GM12878 (cell line): Measurements from ENCODE around the gene ASAH2B. TPM values are rescaled to one million over a fixed set of nuclear protein-coding genes. Genes with fewer than 3 reads are reported as not detected.
A peak's percentile ranks its signal among the peaks of the same experiment; 100 is the strongest.

ENCODE experiments used
- BCL11A ChIP-seq: IDR thresholded peaks from 2 replicates; pipeline ENCODE4 v1.6.1; 2011; ENCODE audit warnings: low read depth, low read length
- BMI1 ChIP-seq: fragments of 450-650 bp; IDR thresholded peaks from 2 replicates; pipeline ENCODE4 v1.6.1; 2016; ENCODE audit warnings: mild to moderate bottlenecking, moderate library complexity, borderline replicate concordance
- EGR1 ChIP-seq, 2 experiments: IDR thresholded peaks; 1 replicate in 1 of 2; 2 replicates in 1 of 2; pipeline ENCODE4 v1.6.1; 2011 to 2012; ENCODE audit warnings: low read depth in 2 of 2, low read length in 2 of 2, borderline replicate concordance in 1 of 2, mild to moderate bottlenecking in 1 of 2, moderate library complexity in 1 of 2
- EP300 ChIP-seq, 2 experiments: fragments of 150-350 bp in 1 of 2; IDR thresholded peaks; 2 replicates each; pipeline ENCODE4 v1.6.1; 2011 to 2012; ENCODE audit warnings: low read depth in 2 of 2, low read length in 2 of 2, borderline replicate concordance in 1 of 2, improper control_type of control experiment in 1 of 2, inconsistent platforms in 1 of 2; ENCODE audit not compliant: control insufficient read depth in 1 of 2
- FOXK2 ChIP-seq: fragments of 450-650 bp; IDR thresholded peaks from 2 replicates; pipeline ENCODE4 v1.6.1; 2017; ENCODE audit warnings: mild to moderate bottlenecking, moderate library complexity
- HCFC1 ChIP-seq: fragments of 150-350 bp; IDR thresholded peaks from 2 replicates; pipeline ENCODE4 v1.6.1; 2014; ENCODE audit warnings: low read length
- HDGF ChIP-seq: fragments of 450-650 bp; IDR thresholded peaks from 2 replicates; pipeline ENCODE4 v1.6.1; 2016; ENCODE audit warnings: antibody characterized with exemption
- IRF4 ChIP-seq: IDR thresholded peaks from 2 replicates; pipeline ENCODE4 v1.6.1; 2011; ENCODE audit warnings: low read depth, low read length
- JUND ChIP-seq: IDR thresholded peaks from 2 replicates; pipeline ENCODE4 v1.6.1; 2012; ENCODE audit warnings: low read depth, mild to moderate bottlenecking, low read length, improper control_type of control experiment, moderate library complexity
- KLF5 ChIP-seq: fragments of 450-650 bp; IDR thresholded peaks from 2 replicates; pipeline ENCODE4 v1.6.1; 2014; ENCODE audit warnings: mild to moderate bottlenecking; ENCODE audit not compliant: partially characterized antibody
- LARP7 ChIP-seq: fragments of 450-650 bp; IDR thresholded peaks from 2 replicates; pipeline ENCODE4 v1.6.1; 2017; ENCODE audit warnings: mild to moderate bottlenecking
- MTA3 ChIP-seq: IDR thresholded peaks from 2 replicates; pipeline ENCODE4 v1.6.1; 2012; ENCODE audit warnings: low read length, inconsistent platforms, borderline replicate concordance
- MYB ChIP-seq: fragments of 150-350 bp; IDR thresholded peaks from 2 replicates; pipeline ENCODE4 v1.6.1; 2014; ENCODE audit warnings: mild to moderate bottlenecking, low read depth, low read length, borderline replicate concordance
- MYC ChIP-seq: IDR thresholded peaks from 2 replicates; pipeline ENCODE4 v1.6.1; 2011; ENCODE audit warnings: mild to moderate bottlenecking, low read length, moderate library complexity, inconsistent platforms; ENCODE audit not compliant: insufficient read depth, insufficient replicate concordance, insufficient read length, severe bottlenecking
- NBN ChIP-seq: fragments of 450-650 bp; IDR thresholded peaks from 2 replicates; pipeline ENCODE4 v1.6.1; 2016
- NFYB ChIP-seq: IDR thresholded peaks from 2 replicates; pipeline ENCODE4 v1.6.1; 2011; ENCODE audit warnings: low read depth, mild to moderate bottlenecking, low read length, improper control_type of control experiment, moderate library complexity; ENCODE audit not compliant: insufficient read depth
- NR2F1 ChIP-seq: fragments of 450-650 bp; conservative IDR thresholded peaks from 2 replicates; pipeline ENCODE4 v1.6.1; 2017; ENCODE audit warnings: mild to moderate bottlenecking
- NRF1 ChIP-seq: conservative IDR thresholded peaks from 2 replicates; pipeline ENCODE4 v1.6.1; 2011; ENCODE audit warnings: mild to moderate bottlenecking, low read depth, low read length, improper control_type of control experiment
- PAX5 ChIP-seq: IDR thresholded peaks from 2 replicates; pipeline ENCODE4 v1.6.1; 2011; ENCODE audit warnings: low read depth, low read length, borderline replicate concordance
- POLR2A ChIP-seq: IDR thresholded peaks from 2 replicates; pipeline ENCODE4 v1.6.1; 2011; ENCODE audit warnings: low read depth, mild to moderate bottlenecking, low read length
- RELB ChIP-seq: fragments of 450-650 bp; IDR thresholded peaks from 2 replicates; pipeline ENCODE4 v1.6.1; 2017; ENCODE audit warnings: low read depth, mild to moderate bottlenecking, moderate library complexity
- SMARCA5 ChIP-seq: fragments of 450-650 bp; IDR thresholded peaks from 2 replicates; pipeline ENCODE4 v1.6.1; 2017; ENCODE audit warnings: mild to moderate bottlenecking
- TAF1 ChIP-seq: IDR thresholded peaks from 2 replicates; pipeline ENCODE4 v1.6.1; 2011; ENCODE audit warnings: mild to moderate bottlenecking, low read depth, low read length, borderline replicate concordance
- TBL1XR1 ChIP-seq: IDR thresholded peaks from 2 replicates; pipeline ENCODE4 v1.6.1; 2012; ENCODE audit warnings: low read depth, low read length, improper control_type of control experiment
- TCF12 ChIP-seq: IDR thresholded peaks from 2 replicates; pipeline ENCODE4 v1.6.1; 2011; ENCODE audit warnings: low read depth, mild to moderate bottlenecking, low read length
- WRNIP1 ChIP-seq: IDR thresholded peaks from 2 replicates; pipeline ENCODE4 v1.6.1; 2011; ENCODE audit warnings: low read depth, low read length, improper control_type of control experiment, borderline replicate concordance
- YY1 ChIP-seq: IDR thresholded peaks from 2 replicates; pipeline ENCODE4 v1.6.1; 2011; ENCODE audit warnings: low read depth, mild to moderate bottlenecking, low read length
- ZBED1 ChIP-seq: IDR thresholded peaks from 2 replicates; pipeline ENCODE4 v1.6.1; 2016; ENCODE audit warnings: borderline replicate concordance
- ZNF207 ChIP-seq: fragments of 450-650 bp; IDR thresholded peaks from 2 replicates; pipeline ENCODE4 v1.6.1; 2014; ENCODE audit warnings: antibody characterized with exemption, mild to moderate bottlenecking, borderline replicate concordance
- ZSCAN29 ChIP-seq: fragments of 450-650 bp; IDR thresholded peaks from 2 replicates; pipeline ENCODE4 v1.6.1; 2017; ENCODE audit warnings: mild to moderate bottlenecking, moderate library complexity
- polyA plus RNA-seq, 11 experiments: library from polyadenylated mRNA; depleted of rRNA in 4 of 11; unstranded in 6 of 11; stranded (reverse) in 5 of 11; fragments of >200 nt; fragmentation: Nextera tagmentation in 4 of 11; fragmentation: Illumina TruSeq in 1 of 11; extraction: Ambion mirVana in 4 of 11; extraction: Trizol in 1 of 11; gene quantifications; 1 replicate in 1 of 11; 2 replicates in 10 of 11; pipeline versions ENCODE4 v1.2.1 to v1.2.3, GENCODE V29; 2011 to 2016; ENCODE audit warnings: inconsistent platforms in 2 of 11, missing spikeins in 2 of 11, low read depth in 1 of 11
- total RNA-seq, 4 experiments: library from RNA; depleted of rRNA in 3 of 4; stranded (reverse); fragments of >200 nt in 3 of 4; fragmentation: Illumina TruSeq in 1 of 4; extraction: Trizol in 1 of 4; gene quantifications; 2 replicates each; pipeline versions ENCODE4 v1.2.1 to v1.2.3, GENCODE V29; 2013 to 2021

The ASAH2B gene
- total and polyA plus RNA-seq, 10 of the 15 experiments (the other 5 are each of a cell fraction or from before 2014, with no cell fraction given), result 1.6 to 5.4 (median 3.0) TPM

- TF ChIP-seq NBN, result no peak
- no peak for TF ChIP-seq SMARCA5
- TF ChIP-seq TCF12, result 0 out of 2 replicates have a peak, but pooled peaks have one; percentile 6
- TF ChIP-seq ZBED1, result no peak
- TF ChIP-seq ZSCAN29, result no peak
- TF ChIP-seq FOXK2, result no peak
- TF ChIP-seq WRNIP1, result no peak
- TF ChIP-seq NFYB, result no peak
- no peak for TF ChIP-seq BMI1
- TF ChIP-seq MYB, result no peak
- no peak; the same call in 1 of the 2 replicates for TF ChIP-seq HCFC1
- TF ChIP-seq JUND, result no peak
- no peak for TF ChIP-seq RELB
- no peak; a peak in 1 of 3 replicates for TF ChIP-seq EGR1 (IDR thresholded peaks at IDR 0.05; ENCODE audit: borderline replicate concordance in 1 of 2, low read depth in 2 of 2, low read length in 2 of 2)
- TF ChIP-seq TAF1, result peak; percentile 66; the same call in 1 of the 2 replicates
- no peak for TF ChIP-seq BCL11A
- TF ChIP-seq MYC, result no peak
- TF ChIP-seq POLR2A, result peak; percentile 76
- no peak; the same call in 1 of the 2 replicates for TF ChIP-seq YY1
- TF ChIP-seq LARP7, result no peak
- no peak for TF ChIP-seq EP300 (IDR thresholded peaks at IDR 0.05; ENCODE audit: borderline replicate concordance in 1 of 2, control insufficient read depth in 1 of 2, low read depth in 2 of 2, low read length in 2 of 2)
- TF ChIP-seq TBL1XR1, result no peak
- TF ChIP-seq IRF4, result no peak
- no peak for TF ChIP-seq MTA3
- TF ChIP-seq KLF5, result no peak
- TF ChIP-seq PAX5, result no peak
- TF ChIP-seq NR2F1, result no peak
- TF ChIP-seq HDGF, result no peak
- TF ChIP-seq NRF1, result no peak
- TF ChIP-seq ZNF207, result no peak
Measured at GRCh38 chr10:50739618-50740292, at the start of gene ASAH2B (continued).
